Ammon's horn (tissue), 1 donor: ENCODE data around the gene BOD1L1.
"Not testable (repeated sequence)": the region's sequence is repeated elsewhere in the genome, so short reads cannot be mapped to it uniquely, and the experiment has no call there.

Experiments used
- DNase-seq: peaks from one replicate; pipeline ENCODE4 v3.0.0-alpha.2; 2016; ENCODE audit warnings: low spot score

BOD1L1 gene

DNA sequence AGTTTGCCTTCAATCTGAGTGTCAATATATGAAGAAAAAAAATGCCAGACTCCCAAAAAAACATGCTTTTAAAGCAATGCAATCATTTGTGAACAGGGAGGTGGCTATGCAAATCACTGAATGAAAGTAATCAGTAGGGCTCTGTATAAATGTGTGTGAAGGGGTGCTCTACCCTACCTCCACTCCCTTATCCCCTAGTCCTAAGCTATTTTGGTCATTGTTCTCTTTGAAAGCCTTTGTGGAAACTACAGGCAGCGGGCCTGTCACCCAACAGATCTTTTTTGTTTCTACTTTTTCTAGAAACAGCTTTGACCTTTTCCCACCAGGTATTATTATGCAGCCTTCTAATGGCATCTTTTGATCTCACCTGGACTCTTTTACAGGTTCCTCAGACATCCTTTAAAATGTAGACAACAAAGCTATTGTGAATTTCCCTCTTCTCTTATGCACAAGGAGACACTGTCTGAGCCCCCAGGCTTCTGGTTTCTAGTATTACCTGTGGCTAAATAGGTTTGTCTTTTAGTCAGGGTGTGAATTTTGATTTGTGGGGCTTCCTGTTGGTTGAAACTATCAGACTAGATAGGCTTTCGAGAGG is 9.2 kb downstream of the BOD1L1 start:
- DNase-seq, result no peak

GRCh38 chr4:13617801-13618200 is 9.7 kb downstream of the BOD1L1 start:
- no peak for DNase-seq

- no peak for DNase-seq
Measured at GRCh38 chr4:13616597-13616996, 10.9 kb downstream of the BOD1L1 start.

GRCh38 chr4:13615161-13615560 is 12.4 kb downstream of the BOD1L1 start:
- DNase-seq, result peak; percentile 37

DNA sequence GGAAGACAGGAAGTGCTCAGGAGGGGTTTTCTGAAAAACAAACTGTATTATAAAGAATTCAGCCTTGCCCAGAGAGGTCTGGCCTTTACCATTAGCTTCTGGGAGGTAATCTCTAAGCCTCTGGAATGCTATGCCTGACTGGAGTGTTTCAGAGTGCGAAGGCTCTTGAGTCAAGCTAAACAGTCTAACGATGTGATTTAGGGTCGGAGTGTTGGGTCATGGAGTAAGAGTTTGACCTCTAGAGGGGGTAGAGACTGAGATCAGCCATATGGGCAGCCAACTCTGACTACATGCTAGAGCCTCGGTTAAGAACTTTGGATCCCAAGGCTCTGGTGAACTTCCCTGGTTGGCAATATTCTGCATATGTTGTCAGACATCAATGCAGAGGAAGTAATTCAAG is 15.0 kb downstream of the BOD1L1 start:
- no peak for DNase-seq

- peak; percentile 17 for DNase-seq
Measured at GRCh38 chr4:13611283-13611842, 16.2 kb downstream of the BOD1L1 start.

DNA sequence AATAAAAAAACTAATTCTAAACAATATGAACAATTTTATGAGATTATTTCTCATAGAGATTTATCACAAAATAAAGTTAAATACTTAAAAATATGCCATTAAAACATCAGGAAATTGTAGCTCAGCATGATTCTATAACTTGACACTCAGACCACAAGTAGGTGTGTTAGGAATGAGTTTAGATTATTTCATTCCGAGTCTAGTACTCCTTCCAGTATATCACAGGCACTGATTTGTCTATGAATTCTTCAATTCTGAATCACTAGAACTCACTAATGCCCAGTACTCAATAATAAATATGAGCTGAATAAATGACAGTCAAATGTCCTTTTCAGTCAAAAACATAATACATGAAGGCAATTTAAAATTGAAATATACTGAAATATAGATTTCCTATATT is 22.2 kb downstream of the BOD1L1 start:
- DNase-seq, result no peak

- DNase-seq, result no peak
Measured at GRCh38 chr4:13601848-13602247, 25.7 kb downstream of the BOD1L1 start.

GRCh38 chr4:13601048-13601447 is 26.5 kb downstream of the BOD1L1 start:
- peak; percentile 74 for DNase-seq

DNA sequence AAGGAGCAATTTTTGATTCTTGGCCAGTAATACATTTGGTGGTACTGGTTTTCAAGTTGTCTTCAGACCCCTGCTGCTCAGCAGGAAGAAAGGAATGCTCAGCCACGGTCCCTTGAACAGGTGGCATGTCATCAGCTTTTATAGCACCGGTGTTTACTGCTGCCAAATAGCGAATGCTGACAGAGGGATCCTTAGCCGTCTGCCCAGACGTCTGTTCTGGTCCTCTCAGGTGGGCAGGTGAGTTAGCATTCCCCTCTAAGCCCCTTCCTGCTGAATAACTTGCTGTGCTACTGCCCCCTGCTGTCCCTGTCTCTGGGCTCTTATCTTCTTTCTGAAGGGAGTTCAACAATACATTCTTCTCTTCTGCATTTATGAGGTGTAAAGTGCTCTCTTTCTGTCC is 28.4 kb downstream of the BOD1L1 start:
- DNase-seq, result no peak

GRCh38 chr4:13597604-13598003 is 29.9 kb downstream of the BOD1L1 start:
- DNase-seq, result no peak

- DNase-seq, result no peak
Measured at GRCh38 chr4:13597141-13597540, 30.4 kb downstream of the BOD1L1 start.

DNA sequence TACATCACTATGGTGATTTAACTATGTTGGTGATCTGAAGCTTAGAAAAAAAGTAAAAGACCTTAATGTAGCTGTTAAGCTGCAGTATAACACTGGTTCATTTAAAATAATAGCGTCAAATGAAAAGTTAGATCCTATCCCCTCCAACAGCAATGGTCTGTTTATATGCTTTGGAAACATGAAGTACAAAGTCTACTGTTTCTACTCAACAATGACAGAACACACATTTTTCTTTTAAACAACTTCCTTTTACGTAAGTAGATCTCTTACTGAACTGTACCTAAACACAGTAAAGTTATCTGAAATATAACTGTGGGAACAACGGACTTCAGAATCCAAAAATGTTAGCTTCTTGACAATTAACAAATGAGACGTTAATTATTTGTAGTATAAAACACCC is 35.3 kb downstream of the BOD1L1 start:
- DNase-seq, result no peak

GRCh38 chr4:13590766-13591165 is 36.8 kb downstream of the BOD1L1 start:
- no peak for DNase-seq

- DNase-seq, result no peak
Measured at GRCh38 chr4:13588954-13589353, 38.6 kb downstream of the BOD1L1 start.

GRCh38 chr4:13584481-13584880 is 43.0 kb downstream of the BOD1L1 start:
- no peak for DNase-seq

GRCh38 chr4:13580036-13580435 is 47.5 kb downstream of the BOD1L1 start:
- no peak for DNase-seq

- DNase-seq, result no peak
Measured at GRCh38 chr4:13577660-13578059, 49.9 kb downstream of the BOD1L1 start.

GRCh38 chr4:13570916-13571315 is 56.6 kb downstream of the BOD1L1 start:
- DNase-seq, result no peak

- DNase-seq, result no peak
Measured at GRCh38 chr4:13567125-13567524, 60.4 kb downstream of the BOD1L1 start.

DNA sequence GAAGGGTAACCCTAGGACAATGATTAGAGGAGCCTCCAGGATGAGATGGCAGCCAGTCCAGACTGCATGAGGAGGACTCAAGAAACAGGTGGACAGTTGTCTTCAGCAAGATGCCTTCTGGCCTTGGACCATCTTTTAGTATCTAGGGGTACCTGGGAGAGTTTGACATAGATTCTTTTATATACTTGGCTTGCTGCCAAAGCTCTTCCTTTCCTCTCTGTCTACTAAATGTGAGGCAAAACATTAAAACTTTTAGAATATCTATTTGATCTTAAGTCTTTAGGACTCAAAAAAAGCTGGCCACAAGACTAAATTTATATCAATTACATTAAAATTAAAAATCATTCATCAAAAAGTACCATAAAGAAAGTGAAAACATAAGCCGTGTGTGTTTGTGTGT is 64.6 kb downstream of the BOD1L1 start:
- DNase-seq, result no peak

- no peak for DNase-seq
Measured at GRCh38 chr4:13561673-13562072, 65.9 kb downstream of the BOD1L1 start.

DNA sequence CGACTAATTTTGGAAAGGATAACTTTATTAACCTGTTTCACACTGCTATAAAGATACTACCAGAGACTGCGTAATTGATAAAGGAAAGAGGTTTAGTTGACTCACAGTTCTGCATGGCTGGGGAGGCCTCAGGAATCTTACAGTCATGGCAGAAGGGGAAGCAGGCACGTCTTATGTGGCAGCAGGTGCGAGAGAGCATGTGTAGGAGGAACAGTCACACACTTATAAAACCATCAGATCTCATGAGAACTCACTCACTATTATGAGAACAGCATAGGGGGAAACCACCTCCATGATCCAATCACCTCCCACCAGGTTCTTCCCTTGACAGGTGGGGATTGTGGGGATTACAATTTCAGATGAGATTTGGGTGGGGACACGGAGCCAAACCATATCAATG is 67.4 kb downstream of the BOD1L1 start:
- not testable (repeated sequence) for DNase-seq

DNA sequence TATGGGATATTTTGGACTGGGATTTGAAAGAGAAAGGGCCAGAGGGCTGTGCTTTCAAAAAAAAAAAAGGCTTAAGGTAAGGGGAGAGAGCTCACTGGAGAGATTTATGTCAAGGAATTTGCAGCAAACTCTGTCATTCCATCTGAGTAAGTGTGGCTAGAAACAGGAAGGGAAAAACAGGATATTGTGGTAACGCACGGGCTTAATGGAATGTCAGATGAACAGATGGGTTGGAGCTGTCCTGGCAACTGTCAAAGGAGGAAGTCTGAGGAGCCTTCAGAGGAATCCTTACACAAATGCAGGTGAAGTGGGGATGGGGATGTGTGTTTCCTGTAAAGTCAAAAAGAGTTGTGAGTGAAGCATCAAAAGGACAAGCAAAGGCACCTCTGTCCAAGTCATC is 68.1 kb downstream of the BOD1L1 start:
- DNase-seq, result no peak
